Nephron (organoid): ENCODE results near the gene FDXR.

Experiments used
- H3K27ac Mint-ChIP-seq, 3 experiments: 2 replicates each; pipeline ENCODE4 v1.8.0; 2020; ENCODE audit warnings: mixed read lengths in 3 of 3, mild to moderate bottlenecking in 2 of 3, moderate library complexity in 1 of 3
- H3K27me3 Mint-ChIP-seq: 2 replicates; pipeline ENCODE4 v1.8.0; 2021; ENCODE audit warnings: low read depth, mild to moderate bottlenecking, moderate library complexity, mixed read lengths
- H3K36me3 Mint-ChIP-seq: 2 replicates; pipeline ENCODE4 v1.8.0; 2020; ENCODE audit warnings: low read depth, mixed read lengths
- H3K4me1 Mint-ChIP-seq: 2 replicates; pipeline ENCODE4 v1.8.0; 2020; ENCODE audit warnings: mixed read lengths
- H3K4me3 Mint-ChIP-seq, 3 experiments: 2 replicates each; pipeline ENCODE4 v1.8.0; 2020; ENCODE audit warnings: mild to moderate bottlenecking in 3 of 3, mixed read lengths in 3 of 3, moderate library complexity in 2 of 3
- H3K9me3 Mint-ChIP-seq: 2 replicates; pipeline ENCODE4 v1.8.0; 2020; ENCODE audit warnings: mixed read lengths
- CTCF ChIP-seq, 3 experiments: fragments of 200-600 bp; sonication (generic); IDR thresholded peaks; one replicate each; pipeline ENCODE4 v1.5.0; 2021; ENCODE audit warnings: antibody characterized with exemption in 3 of 3; ENCODE audit not compliant: unreplicated experiment in 3 of 3

FDXR gene

DNA sequence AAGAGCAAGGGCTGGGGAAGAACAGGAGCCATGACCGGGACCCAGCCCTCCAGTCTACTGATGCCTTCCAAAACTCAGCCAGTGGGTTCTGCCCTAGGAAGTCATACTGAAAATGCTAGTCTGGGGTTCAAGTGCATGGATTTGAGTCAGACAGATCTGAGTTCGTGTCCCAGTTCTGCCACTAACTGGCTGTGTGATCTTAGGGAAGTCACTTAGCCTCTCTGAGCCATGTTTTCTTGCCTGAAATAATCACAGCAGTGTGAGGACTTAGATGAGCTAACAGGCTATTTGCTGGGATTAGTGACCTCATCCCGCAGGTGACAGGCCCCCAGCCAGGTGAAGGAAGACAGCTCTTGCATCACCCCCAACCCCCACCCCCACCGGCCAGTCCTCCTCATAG lies 17.5 kb downstream of the FDXR start:
- Mint-ChIP-seq H3K9me3 (no peaks in the 10 kb centered on the region), H3K27me3 (peaks cover 95% of the 10 kb centered on the region), H3K36me3 (no peaks in the 10 kb centered on the region), H3K4me1 (no peaks in the 10 kb centered on the region), H3K27ac (no peak overlapping the region), H3K4me3 (no peak overlapping the region)
- no peak for TF ChIP-seq CTCF (IDR thresholded peaks at IDR 0.05; ENCODE audit: unreplicated experiment in 3 of 3)

DNA sequence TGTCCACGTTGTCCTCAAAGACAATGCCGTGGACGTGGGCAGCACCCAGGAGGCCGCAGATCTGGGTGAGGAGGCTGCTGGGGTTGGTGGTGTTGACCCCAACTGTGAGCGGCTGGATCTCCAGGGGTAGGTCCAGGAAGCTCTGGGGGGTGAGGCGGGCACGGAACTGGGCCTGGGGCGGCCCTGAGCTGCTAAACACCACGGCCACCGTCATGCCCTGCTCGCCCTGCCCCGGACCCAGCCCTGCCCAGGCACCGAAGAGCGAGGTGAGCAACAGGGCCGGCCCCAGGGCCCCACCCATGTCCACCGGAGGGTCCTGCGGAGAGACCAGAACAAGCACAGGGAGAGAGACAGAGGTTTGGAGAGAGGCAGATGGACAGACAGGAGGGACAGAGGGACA lies 18.0 kb downstream of the FDXR start:
- H3K4me3 Mint-ChIP-seq, result no peak overlapping the region
- no peak overlapping the region for H3K27ac Mint-ChIP-seq
- H3K27me3 Mint-ChIP-seq, result peaks cover 95% of the 10 kb centered on the region
- no peak for TF ChIP-seq CTCF (IDR thresholded peaks at IDR 0.05; ENCODE audit: unreplicated experiment in 3 of 3)
- H3K4me1 Mint-ChIP-seq, result no peaks in the 10 kb centered on the region
- H3K36me3 Mint-ChIP-seq, result no peaks in the 10 kb centered on the region
- H3K9me3 Mint-ChIP-seq, result no peaks in the 10 kb centered on the region

DNA sequence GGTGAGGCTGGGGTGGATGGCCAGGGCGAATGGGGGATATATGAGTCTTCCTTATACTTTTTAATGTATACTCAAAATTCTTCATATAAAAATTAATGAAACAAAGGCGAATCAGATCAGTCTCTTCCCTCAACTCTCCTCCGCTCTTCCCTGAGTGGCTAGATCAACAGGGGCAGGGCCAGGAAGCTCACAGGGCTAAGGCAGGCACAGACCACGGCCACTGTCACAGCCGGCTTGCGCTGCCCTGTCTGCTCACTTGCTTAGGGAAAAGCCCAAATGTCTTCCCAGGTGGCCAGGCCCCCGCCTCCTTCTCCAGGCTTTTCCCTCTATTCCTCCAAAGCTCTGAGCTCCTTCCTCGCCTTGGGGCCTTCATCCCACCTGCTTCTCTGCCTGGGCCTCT lies 19.1 kb downstream of the FDXR start:
- Mint-ChIP-seq H3K36me3 (no peaks in the 10 kb centered on the region), H3K9me3 (no peaks in the 10 kb centered on the region), H3K27ac (no peak overlapping the region)

GRCh38 chr17:74853048-74853397 lies 19.8 kb downstream of the FDXR start:
- Mint-ChIP-seq H3K4me1 (no peaks in the 10 kb centered on the region), H3K36me3 (no peaks in the 10 kb centered on the region), H3K27me3 (peaks cover 96% of the 10 kb centered on the region), H3K4me3 (peak overlapping the region; percentile 32 to 67 (median 65)), H3K27ac (no peak overlapping the region), H3K9me3 (no peaks in the 10 kb centered on the region)
- no peak for TF ChIP-seq CTCF (IDR thresholded peaks at IDR 0.05; ENCODE audit: unreplicated experiment in 3 of 3)

More for the DNA sequence above, 19.1 kb downstream of the FDXR start:
- Mint-ChIP-seq H3K4me3 (peak overlapping the region in 1 of 3 experiments; percentile 4), H3K27me3 (peaks cover 96% of the 10 kb centered on the region), H3K4me1 (no peaks in the 10 kb centered on the region)
- TF ChIP-seq CTCF (IDR thresholded peaks at IDR 0.05; ENCODE audit: unreplicated experiment in 3 of 3), result no peak

GRCh38 chr17:74852237-74853047 lies 20.4 kb downstream of the FDXR start:
- Mint-ChIP-seq H3K27ac (no peak overlapping the region), H3K4me3 (peak overlapping the region in 2 of 3 experiments; percentile 65 to 67), H3K9me3 (no peaks in the 10 kb centered on the region), H3K27me3 (peaks cover 94% of the 10 kb centered on the region), H3K36me3 (no peaks in the 10 kb centered on the region), H3K4me1 (no peaks in the 10 kb centered on the region)
- no peak for TF ChIP-seq CTCF (IDR thresholded peaks at IDR 0.05; ENCODE audit: unreplicated experiment in 3 of 3)
